Skeletal muscle tissue (tissue), 4 donors: ENCODE measurements around the gene USP8. TPM values are rescaled to one million over a fixed set of nuclear protein-coding genes. Genes with fewer than 3 reads are reported as not detected.

Experiments used
- H3K27ac ChIP-seq: one replicate; pipeline ENCODE4 v1.7.0; 2013; ENCODE audit warnings: mild to moderate bottlenecking, low read depth, low read length, inconsistent platforms
- H3K27me3 ChIP-seq, 3 donors: one replicate each; pipeline ENCODE4 v1.7.0; 2013; ENCODE audit warnings: low read length in 3 of 3; ENCODE audit not compliant: control insufficient read depth in 3 of 3, insufficient read depth in 3 of 3
- H3K36me3 ChIP-seq, 3 donors: one replicate each; pipeline ENCODE4 v1.7.0; 2013; ENCODE audit warnings: low read length in 3 of 3; ENCODE audit not compliant: control insufficient read depth in 3 of 3, insufficient read depth in 3 of 3
- H3K4me1 ChIP-seq, 3 donors: one replicate each; pipeline ENCODE4 v1.7.0; 2013; ENCODE audit warnings: low read length in 3 of 3, mild to moderate bottlenecking in 3 of 3; ENCODE audit not compliant: control insufficient read depth in 3 of 3, insufficient read depth in 3 of 3
- H3K4me3 ChIP-seq, 3 donors: one replicate each; pipeline ENCODE4 v1.7.0; 2013; ENCODE audit warnings: low read length in 3 of 3
- H3K9ac ChIP-seq, 3 donors: one replicate each; pipeline ENCODE4 v1.7.0; 2013; ENCODE audit warnings: low read length in 3 of 3, mild to moderate bottlenecking in 3 of 3, moderate library complexity in 2 of 3, low read depth in 1 of 3
- H3K9me3 ChIP-seq, 3 donors: one replicate each; pipeline ENCODE4 v1.7.0; 2013; ENCODE audit warnings: low read length in 3 of 3; ENCODE audit not compliant: control insufficient read depth in 3 of 3
- total RNA-seq: library from RNA; depleted of rRNA; stranded (reverse); fragments of >200 nt; gene quantifications from one replicate; pipeline ENCODE4 v1.2.3, GENCODE V29; 2014
- donor health status: Osteomylitis.

Gene USP8
- total RNA-seq, 1 donor from 2014 or later, result 19.3 TPM

DNA sequence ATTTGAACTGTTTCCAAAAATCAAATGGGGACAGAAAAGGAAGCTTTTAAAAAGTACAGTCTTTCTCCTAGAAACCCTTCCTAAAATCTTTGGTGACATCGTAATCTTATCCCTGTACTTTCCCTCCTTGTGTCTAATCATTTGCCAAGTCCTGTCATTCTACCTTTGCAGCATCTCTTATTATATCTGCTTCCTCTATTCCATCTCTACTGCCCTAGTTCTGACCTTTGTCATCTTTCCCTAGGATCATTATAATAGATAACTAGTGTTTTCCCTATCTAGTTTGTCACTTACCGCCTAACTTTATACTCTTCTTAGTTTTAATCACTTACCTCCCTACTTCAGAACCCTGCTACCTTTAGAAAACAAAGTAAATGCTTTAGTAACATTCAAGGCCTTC is 11.6 kb downstream of the USP8 start:
- peaks cover 0 to 3% (median 0%) of the 10 kb centered on the region in 3 donors for H3K4me1 ChIP-seq
- no peak overlapping the region for H3K4me3 ChIP-seq
- H3K27ac ChIP-seq, result no peak overlapping the region
- no peak overlapping the region for H3K9ac ChIP-seq
- H3K27me3 ChIP-seq, result no peaks in the 10 kb centered on the region
- H3K9me3 ChIP-seq, result no peaks in the 10 kb centered on the region
- peaks cover 0 to 7% (median 5%) of the 10 kb centered on the region in 3 donors for H3K36me3 ChIP-seq

GRCh38 chr15:50438251-50438650 is 14.0 kb downstream of the USP8 start:
- Histone ChIP-seq H3K27ac (no peak overlapping the region), H3K27me3 (no peaks in the 10 kb centered on the region), H3K9me3 (no peaks in the 10 kb centered on the region), H3K4me1 (no peaks in the 10 kb centered on the region), H3K9ac (no peak overlapping the region), H3K36me3 (peaks cover 4 to 18% (median 8%) of the 10 kb centered on the region in 3 donors), H3K4me3 (no peak overlapping the region)

GRCh38 chr15:50440932-50441331 is 16.7 kb downstream of the USP8 start:
- Histone ChIP-seq H3K36me3 (peaks cover 8 to 21% (median 8%) of the 10 kb centered on the region in 3 donors), H3K27ac (no peak overlapping the region), H3K27me3 (no peaks in the 10 kb centered on the region), H3K4me3 (no peak overlapping the region), H3K9ac (no peak overlapping the region), H3K9me3 (no peaks in the 10 kb centered on the region), H3K4me1 (no peaks in the 10 kb centered on the region)

GRCh38 chr15:50452927-50453326 is 28.7 kb downstream of the USP8 start:
- no peaks in the 10 kb centered on the region for H3K9me3 ChIP-seq

DNA sequence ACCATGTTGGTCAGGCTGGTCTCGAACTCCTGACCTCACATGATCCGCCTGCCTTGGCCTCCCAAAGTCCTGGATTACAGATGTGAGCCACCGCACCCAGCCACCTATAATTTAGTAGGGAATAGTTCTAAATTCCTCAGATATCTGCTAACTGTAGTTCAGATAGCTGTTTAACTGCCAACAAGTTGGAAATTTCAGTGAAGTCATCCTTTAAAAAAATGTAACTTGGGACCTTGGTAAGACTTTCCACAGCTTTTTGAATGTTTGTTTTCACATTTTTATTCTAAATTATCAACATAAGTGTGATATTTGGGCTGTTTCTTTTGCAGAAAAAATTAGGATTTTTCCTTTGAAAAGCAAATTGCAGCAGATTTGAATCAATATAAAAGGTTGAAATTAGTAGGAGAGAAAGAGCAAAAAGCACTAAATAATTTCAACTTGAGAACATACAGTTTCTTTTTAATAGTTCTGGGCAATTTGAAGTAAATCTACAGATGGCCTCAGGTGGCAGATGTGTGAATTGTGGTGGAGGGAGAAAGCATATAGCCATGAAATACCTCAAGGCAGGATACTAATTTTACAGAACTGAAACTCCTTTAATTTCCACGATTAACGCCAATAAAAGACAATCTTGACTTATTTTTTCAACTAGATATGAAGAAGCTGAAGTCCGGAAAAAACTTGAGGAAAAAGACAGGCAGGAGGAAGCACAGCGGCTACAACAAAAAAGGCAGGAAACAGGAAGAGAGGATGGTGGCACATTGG is 34.3 kb downstream of the USP8 start:
- H3K4me3 ChIP-seq, result no peak overlapping the region
- H3K9ac ChIP-seq, result no peak overlapping the region
- H3K27ac ChIP-seq, result no peak overlapping the region
- H3K9me3 ChIP-seq, result no peaks in the 10 kb centered on the region
- H3K4me1 ChIP-seq, result no peaks in the 10 kb centered on the region
- no peaks in the 10 kb centered on the region for H3K27me3 ChIP-seq
- peaks cover 3 to 21% (median 19%) of the 10 kb centered on the region in 3 donors for H3K36me3 ChIP-seq

More at GRCh38 chr15:50452927-50453326, 28.7 kb downstream of the USP8 start:
- Histone ChIP-seq H3K9ac (no peak overlapping the region), H3K4me1 (no peaks in the 10 kb centered on the region), H3K27me3 (no peaks in the 10 kb centered on the region), H3K4me3 (no peak overlapping the region), H3K27ac (no peak overlapping the region), H3K36me3 (peaks cover 0 to 13% (median 4%) of the 10 kb centered on the region in 3 donors)

DNA sequence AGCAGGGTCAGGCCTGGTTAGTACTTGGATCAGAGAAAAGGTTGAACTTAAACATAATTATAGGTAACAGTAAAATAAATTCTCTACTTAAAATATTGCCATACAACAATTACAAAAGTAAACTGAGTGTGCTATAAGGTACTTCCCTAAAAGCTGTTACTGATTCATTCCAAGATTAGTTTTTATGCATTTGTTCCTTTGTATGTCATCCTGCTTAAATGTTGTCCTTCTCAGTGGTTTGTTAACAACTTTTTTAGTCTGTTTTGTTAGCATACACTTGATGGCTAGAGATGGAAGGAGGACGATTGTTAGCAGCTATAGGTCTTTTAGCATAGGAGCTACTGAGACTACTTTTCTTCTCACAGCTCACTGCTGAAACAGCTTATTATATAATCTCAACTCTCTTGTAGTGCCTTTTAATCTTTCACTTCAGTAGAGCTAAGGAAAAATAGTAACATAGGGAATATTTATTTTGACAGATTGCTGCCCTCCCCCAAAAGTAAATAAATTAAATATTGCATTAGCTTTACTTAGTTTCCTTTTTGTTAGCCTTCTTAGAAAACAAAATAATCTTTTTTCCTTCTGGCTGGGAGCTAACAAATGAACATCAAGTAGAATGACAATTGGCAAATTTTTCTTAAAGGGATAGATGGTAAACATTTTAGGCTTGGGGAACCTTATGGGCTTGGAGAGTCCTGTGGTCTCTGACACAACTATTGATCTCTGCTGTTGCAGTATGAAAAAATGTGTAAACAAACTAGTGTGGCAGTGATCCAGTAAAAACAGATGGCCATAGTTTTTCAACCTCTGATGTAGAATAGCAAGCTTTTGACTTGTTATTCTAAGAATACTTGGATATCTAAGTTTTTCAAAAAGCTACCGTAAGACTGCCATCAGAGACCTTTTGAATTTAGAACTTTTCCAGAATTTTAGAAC is 39.5 kb downstream of the USP8 start:
- Histone ChIP-seq H3K27me3 (no peaks in the 10 kb centered on the region), H3K4me1 (no peaks in the 10 kb centered on the region), H3K9me3 (no peaks in the 10 kb centered on the region), H3K36me3 (peaks cover 3 to 19% (median 10%) of the 10 kb centered on the region in 3 donors), H3K4me3 (no peak overlapping the region), H3K27ac (no peak overlapping the region), H3K9ac (no peak overlapping the region)

DNA sequence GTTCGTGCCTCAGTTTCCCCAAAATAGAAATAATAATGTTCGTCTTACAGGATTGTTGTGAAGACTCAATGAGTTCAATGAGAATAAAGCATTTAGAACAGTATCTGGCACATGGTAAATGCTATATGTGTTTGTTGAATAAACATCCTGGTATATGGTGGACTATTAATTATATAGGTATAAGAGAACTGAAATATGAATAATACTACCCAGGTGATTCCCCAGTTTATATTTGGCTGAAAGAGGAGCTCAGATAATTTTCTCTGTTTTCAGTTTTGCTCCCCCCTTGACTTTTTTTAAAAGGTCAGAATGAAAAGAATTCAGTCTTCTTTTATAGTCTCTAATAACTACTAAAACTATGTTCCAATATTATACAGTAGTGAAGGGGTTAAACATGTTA is 46.9 kb downstream of the USP8 start:
- Histone ChIP-seq H3K4me3 (no peak overlapping the region), H3K27me3 (no peaks in the 10 kb centered on the region), H3K4me1 (no peaks in the 10 kb centered on the region), H3K36me3 (peaks cover 5 to 26% (median 19%) of the 10 kb centered on the region in 3 donors), H3K9me3 (no peaks in the 10 kb centered on the region), H3K9ac (no peak overlapping the region), H3K27ac (no peak overlapping the region)

- Histone ChIP-seq H3K27me3 (no peaks in the 10 kb centered on the region), H3K27ac (no peak overlapping the region), H3K36me3 (peaks cover 7 to 34% (median 34%) of the 10 kb centered on the region in 3 donors), H3K4me3 (no peak overlapping the region), H3K9ac (no peak overlapping the region), H3K4me1 (no peaks in the 10 kb centered on the region), H3K9me3 (no peaks in the 10 kb centered on the region)
These were observed 51.9 kb downstream of the USP8 start for GRCh38 chr15:50476143-50476542.

DNA sequence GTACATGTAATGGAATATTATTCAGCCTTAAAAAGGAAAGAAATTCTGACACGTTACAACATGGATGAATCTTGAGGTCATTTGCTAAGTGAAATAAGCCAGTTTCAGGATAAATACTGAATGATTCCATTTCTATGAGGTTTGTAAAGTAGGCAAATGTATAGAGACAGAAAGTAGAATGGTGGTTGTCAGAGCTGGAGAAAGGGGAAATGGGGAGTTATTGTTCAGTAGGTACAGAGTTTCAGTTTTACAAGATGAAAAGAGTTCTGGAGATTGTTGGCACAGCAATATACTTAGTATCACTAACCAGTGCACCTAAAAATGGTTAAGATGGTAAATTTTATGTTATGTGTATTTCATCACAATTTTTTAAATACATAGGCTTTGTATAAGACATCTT is 60.6 kb downstream of the USP8 start:
- Histone ChIP-seq H3K4me3 (no peak overlapping the region), H3K9ac (no peak overlapping the region), H3K4me1 (no peaks in the 10 kb centered on the region), H3K36me3 (peaks cover 14 to 49% (median 30%) of the 10 kb centered on the region in 3 donors), H3K9me3 (no peaks in the 10 kb centered on the region), H3K27ac (no peak overlapping the region), H3K27me3 (no peaks in the 10 kb centered on the region)

DNA sequence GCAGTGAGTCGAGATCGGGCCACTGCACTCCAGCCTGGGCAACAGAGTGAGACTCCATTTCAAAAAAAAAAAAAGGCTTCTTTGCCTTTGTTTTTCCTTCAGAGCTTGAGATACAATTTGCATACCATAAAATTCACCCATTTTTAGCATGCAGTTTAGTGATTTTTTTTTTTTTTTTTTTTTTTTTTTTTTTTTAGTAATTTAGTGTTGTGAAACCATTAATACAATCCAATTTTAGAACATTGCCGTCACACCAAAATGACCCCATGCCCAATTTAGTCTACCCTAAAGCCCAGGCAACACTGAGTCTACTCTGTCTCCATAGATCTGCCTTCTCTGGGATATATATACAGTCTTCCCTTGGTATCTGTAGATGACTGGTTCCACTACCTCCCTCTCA is 61.2 kb downstream of the USP8 start:
- Histone ChIP-seq H3K9me3 (no peaks in the 10 kb centered on the region), H3K9ac (no peak overlapping the region), H3K27ac (no peak overlapping the region), H3K4me1 (no peaks in the 10 kb centered on the region), H3K36me3 (peaks cover 15 to 54% (median 36%) of the 10 kb centered on the region in 3 donors), H3K27me3 (no peaks in the 10 kb centered on the region), H3K4me3 (no peak overlapping the region)
